IPS DF 6.9 (cell line): ENCODE results near the gene TUBB.
"Not testable (repeated sequence)": the region's sequence is repeated elsewhere in the genome, so short reads cannot be mapped to it uniquely, and the experiment has no call there.

Experiments used
- DNase-seq: peaks from one replicate; pipeline ENCODE4 v3.0.0-alpha.2; 2013; ENCODE audit warnings: low read depth, low spot score
- H3K27ac ChIP-seq: one replicate; pipeline ENCODE4 v1.5.1; 2013; ENCODE audit warnings: low read length, control low read depth
- H3K27me3 ChIP-seq: 2 replicates; pipeline ENCODE4 v1.6.1; 2013; ENCODE audit warnings: mild to moderate bottlenecking, low read length; ENCODE audit not compliant: control insufficient read depth, insufficient read depth
- H3K36me3 ChIP-seq: 2 replicates; pipeline ENCODE4 v1.6.1; 2013; ENCODE audit warnings: low read length; ENCODE audit not compliant: control insufficient read depth, insufficient read depth
- H3K4me1 ChIP-seq: 2 replicates; pipeline ENCODE4 v1.6.1; 2013; ENCODE audit warnings: low read length; ENCODE audit not compliant: control insufficient read depth, insufficient read depth
- H3K4me3 ChIP-seq: 2 replicates; pipeline ENCODE4 v1.5.1; 2013; ENCODE audit warnings: mild to moderate bottlenecking, low read length
- H3K9me3 ChIP-seq: 2 replicates; pipeline ENCODE4 v1.6.1; 2013; ENCODE audit warnings: low read length, inconsistent platforms; ENCODE audit not compliant: control insufficient read depth, insufficient read depth
- WGBS: extraction: QIAGEN DNeasy Blood & Tissue Kit; methylation state at CpG from one replicate; pipeline ENCODE4 v1.1.7; 2013; ENCODE audit warnings: mixed read lengths, missing lambda C conversion rate; ENCODE audit not compliant: insufficient read length, insufficient coverage; 5-methylcytosine and 5-hydroxymethylcytosine counted together

TUBB gene

GRCh38 chr6:30721198-30722024 lies 1.3 kb downstream of the TUBB start:
- DNase-seq: no peak
- H3K36me3 ChIP-seq: peaks cover 32% of the 10 kb centered on the region
- H3K27me3 ChIP-seq: no peaks in the 10 kb centered on the region
- 0 out of 2 replicates have a peak, but pooled peaks cover 2% of the 10 kb centered on the region for H3K4me1 ChIP-seq
- no CpG with 5 or more reads among the region's 71 CpGs for WGBS
- H3K9me3 ChIP-seq: no peaks in the 10 kb centered on the region
- no peak overlapping the region for H3K27ac ChIP-seq
- peak overlapping the region; percentile 84 for H3K4me3 ChIP-seq

GRCh38 chr6:30722025-30722279 lies 1.8 kb downstream of the TUBB start:
- not testable (repeated sequence) for DNase-seq, H3K4me1 ChIP-seq, H3K27ac ChIP-seq, H3K9me3 ChIP-seq, H3K27me3 ChIP-seq
- H3K4me3 ChIP-seq: peak overlapping the region; percentile 84; the same call in 1 of the 2 replicates
- no CpG with 5 or more reads among the region's 10 CpGs for whole genome bisulfite sequencing
- H3K36me3 ChIP-seq: peaks cover 32% of the 10 kb centered on the region

GRCh38 chr6:30722280-30723112 lies 2.3 kb downstream of the TUBB start:
- DNase-seq: no peak
- no peaks in the 10 kb centered on the region for H3K27me3 ChIP-seq
- 0 out of 2 replicates have a peak, but pooled peaks cover 2% of the 10 kb centered on the region for H3K4me1 ChIP-seq
- H3K9me3 ChIP-seq: no peaks in the 10 kb centered on the region
- WGBS: no CpG with 5 or more reads among the region's 27 CpGs
- peak overlapping the region; percentile 84; the same call in 1 of the 2 replicates for H3K4me3 ChIP-seq
- no peak overlapping the region for H3K27ac ChIP-seq
- peaks cover 32% of the 10 kb centered on the region for H3K36me3 ChIP-seq

GRCh38 chr6:30723159-30723842 lies 3.1 kb downstream of the TUBB start:
- H3K27me3 ChIP-seq, H3K27ac ChIP-seq, H3K9me3 ChIP-seq, H3K4me1 ChIP-seq, H3K4me3 ChIP-seq, DNase-seq: not testable (repeated sequence)
- H3K36me3 ChIP-seq: peaks cover 32% of the 10 kb centered on the region
- WGBS: no CpG with 5 or more reads among the region's 16 CpGs

- H3K27ac ChIP-seq, H3K4me1 ChIP-seq, H3K27me3 ChIP-seq, DNase-seq, H3K4me3 ChIP-seq, H3K9me3 ChIP-seq: not testable (repeated sequence)
- peaks cover 32% of the 10 kb centered on the region for H3K36me3 ChIP-seq
- no CpG with 5 or more reads among the region's 29 CpGs for WGBS
Measured at GRCh38 chr6:30723843-30724741, 3.9 kb downstream of the TUBB start.

GRCh38 chr6:30724906-30725667 lies 4.9 kb downstream of the TUBB start:
- Histone ChIP-seq H3K4me3 (no peak overlapping the region), H3K36me3 (peaks cover 32% of the 10 kb centered on the region)

GRCh38 chr6:30725713-30726505 lies 5.8 kb downstream of the TUBB start:
- H3K36me3 ChIP-seq: peaks cover 32% of the 10 kb centered on the region
- DNase-seq: no peak
- H3K27me3 ChIP-seq: no peaks in the 10 kb centered on the region
- H3K4me3 ChIP-seq: no peak overlapping the region
- no peaks in the 10 kb centered on the region for H3K9me3 ChIP-seq
- WGBS: no CpG with 5 or more reads among the region's 3 CpGs
- H3K27ac ChIP-seq: no peak overlapping the region
- H3K4me1 ChIP-seq: 0 out of 2 replicates have a peak, but pooled peaks cover 2% of the 10 kb centered on the region

More at GRCh38 chr6:30724906-30725667, 4.9 kb downstream of the TUBB start:
- H3K27me3 ChIP-seq: no peaks in the 10 kb centered on the region
- H3K27ac ChIP-seq: no peak overlapping the region
- no peak for DNase-seq
- H3K4me1 ChIP-seq: 0 out of 2 replicates have a peak, but pooled peaks cover 2% of the 10 kb centered on the region
- no peaks in the 10 kb centered on the region for H3K9me3 ChIP-seq
- no CpG with 5 or more reads among the region's 6 CpGs for WGBS

GRCh38 chr6:30726506-30727413 lies 6.6 kb downstream of the TUBB start:
- DNase-seq: no peak
- WGBS: no CpG with 5 or more reads among the region's 11 CpGs
- Histone ChIP-seq H3K9me3 (no peaks in the 10 kb centered on the region), H3K27me3 (no peaks in the 10 kb centered on the region), H3K36me3 (peaks cover 29% of the 10 kb centered on the region), H3K4me1 (0 out of 2 replicates have a peak, but pooled peaks cover 2% of the 10 kb centered on the region), H3K4me3 (no peak overlapping the region), H3K27ac (no peak overlapping the region)
